GM12865 (cell line): ENCODE measurements around the gene CASP10.

Experiments used
- DNase-seq: peaks from one replicate; pipeline ENCODE4 v3.0.0; 2010; ENCODE audit warnings: low read depth
- H3K4me3 ChIP-seq: 2 replicates; pipeline ENCODE4 v1.5.1; 2011; ENCODE audit warnings: mild to moderate bottlenecking, low read depth, low read length, control low read depth
- CTCF ChIP-seq: IDR thresholded peaks from 2 replicates; pipeline ENCODE4 v1.5.1; 2011; ENCODE audit warnings: low read length, control low read depth, low read depth, inconsistent platforms; ENCODE audit not compliant: insufficient read depth; ENCODE audit errors: missing control alignments

The CASP10 gene

GRCh38 chr2:201244829-201245228 lies 61.9 kb downstream of the CASP10 start:
- DNase-seq = no peak
- no peak overlapping the region for H3K4me3 ChIP-seq
- no peak for TF ChIP-seq CTCF

- no peak for TF ChIP-seq CTCF
These were observed 63.3 kb downstream of the CASP10 start for GRCh38 chr2:201246280-201246679.

GRCh38 chr2:201248288-201248844 lies 65.4 kb downstream of the CASP10 start:
- TF ChIP-seq CTCF = no peak
- peak; percentile 46 for DNase-seq

More at GRCh38 chr2:201246280-201246679, 63.3 kb downstream of the CASP10 start:
- H3K4me3 ChIP-seq = no peak overlapping the region
- DNase-seq = no peak

GRCh38 chr2:201249889-201250288 lies 66.9 kb downstream of the CASP10 start:
- DNase-seq = no peak
- no peak overlapping the region for H3K4me3 ChIP-seq
- no peak for TF ChIP-seq CTCF

More at GRCh38 chr2:201248288-201248844, 65.4 kb downstream of the CASP10 start:
- no peak overlapping the region for H3K4me3 ChIP-seq

GRCh38 chr2:201250741-201251140 lies 67.8 kb downstream of the CASP10 start:
- no peak overlapping the region for H3K4me3 ChIP-seq
- no peak for TF ChIP-seq CTCF
- DNase-seq = no peak

- no peak for TF ChIP-seq CTCF
- DNase-seq = no peak
These were observed 71.3 kb downstream of the CASP10 start for GRCh38 chr2:201254081-201254730.

More at GRCh38 chr2:201254081-201254730, 71.3 kb downstream of the CASP10 start:
- H3K4me3 ChIP-seq = no peak overlapping the region
